DOHH2 (cell line): ENCODE measurements around the gene SVIL.

Experiments
- EZH2phosphoT487 ChIP-seq: fragments of 200-600 bp; sonication (generic); IDR thresholded peaks from 2 replicates; pipeline ENCODE4 v1.6.1; 2017; ENCODE audit warnings: borderline replicate concordance, mild to moderate bottlenecking, antibody characterized with exemption, low read length, moderate library complexity, mixed read lengths
- TF ChIP-seq, protein P1 (sequence below): fragments of 200-600 bp; sonication (generic); IDR thresholded peaks from one replicate; pipeline ENCODE4 v1.5.1; 2014; ENCODE audit warnings: antibody characterized with exemption, mild to moderate bottlenecking, low read depth, low read length; ENCODE audit not compliant: poor library complexity, severe bottlenecking

- TF ChIP-seq, protein P1, sequence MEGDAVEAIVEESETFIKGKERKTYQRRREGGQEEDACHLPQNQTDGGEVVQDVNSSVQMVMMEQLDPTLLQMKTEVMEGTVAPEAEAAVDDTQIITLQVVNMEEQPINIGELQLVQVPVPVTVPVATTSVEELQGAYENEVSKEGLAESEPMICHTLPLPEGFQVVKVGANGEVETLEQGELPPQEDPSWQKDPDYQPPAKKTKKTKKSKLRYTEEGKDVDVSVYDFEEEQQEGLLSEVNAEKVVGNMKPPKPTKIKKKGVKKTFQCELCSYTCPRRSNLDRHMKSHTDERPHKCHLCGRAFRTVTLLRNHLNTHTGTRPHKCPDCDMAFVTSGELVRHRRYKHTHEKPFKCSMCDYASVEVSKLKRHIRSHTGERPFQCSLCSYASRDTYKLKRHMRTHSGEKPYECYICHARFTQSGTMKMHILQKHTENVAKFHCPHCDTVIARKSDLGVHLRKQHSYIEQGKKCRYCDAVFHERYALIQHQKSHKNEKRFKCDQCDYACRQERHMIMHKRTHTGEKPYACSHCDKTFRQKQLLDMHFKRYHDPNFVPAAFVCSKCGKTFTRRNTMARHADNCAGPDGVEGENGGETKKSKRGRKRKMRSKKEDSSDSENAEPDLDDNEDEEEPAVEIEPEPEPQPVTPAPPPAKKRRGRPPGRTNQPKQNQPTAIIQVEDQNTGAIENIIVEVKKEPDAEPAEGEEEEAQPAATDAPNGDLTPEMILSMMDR = no peak
- no peak for TF ChIP-seq EZH2phosphoT487
Observed at GRCh38 chr10:29604291-29604825, 30.4 kb downstream of the SVIL start.
